Islet of Langerhans (tissue), 1 donor: ENCODE data around the gene GRK2.
"Not testable (repeated sequence)": the region's sequence is repeated elsewhere in the genome, so short reads cannot be mapped to it uniquely, and the experiment has no call there.

ENCODE experiments used
- FAIRE-seq: peaks from one replicate; lab custom pipeline; 2011; peaks lifted over from hg19 to GRCh38; lab: Jason Lieb, UNC

The GRK2 gene

DNA sequence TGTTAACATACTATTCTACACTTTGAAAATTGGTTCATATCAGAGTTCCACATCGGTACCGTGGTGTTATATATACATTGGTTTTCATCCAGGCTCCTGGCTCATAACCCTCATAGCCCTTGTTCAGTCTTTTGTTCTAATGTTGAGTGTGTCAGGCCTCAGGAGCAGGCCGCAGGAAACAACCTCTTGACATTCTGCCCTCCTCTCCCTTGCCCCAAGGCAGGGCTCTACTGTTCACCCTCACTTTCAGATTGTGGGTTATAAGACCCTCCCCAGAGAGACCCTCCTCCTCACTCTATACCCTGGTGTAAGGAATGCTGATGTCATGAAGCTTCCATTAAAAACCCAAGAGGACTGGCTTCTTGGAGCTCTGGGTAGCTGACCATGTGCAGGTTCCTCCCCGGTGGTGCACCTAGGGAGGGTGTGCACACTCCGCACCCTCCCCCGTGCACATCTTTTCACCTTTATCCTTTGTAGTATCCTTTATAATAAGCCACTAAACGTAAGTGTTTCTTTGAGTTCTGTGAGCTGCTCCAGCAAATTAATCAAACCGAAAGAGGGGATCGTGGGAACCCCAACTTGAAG is 49.1 kb downstream of the GRK2 start:
- no peak for FAIRE-seq

- FAIRE-seq: no peak
Measured at GRCh38 chr11:67316882-67317204, 50.6 kb downstream of the GRK2 start.

- FAIRE-seq: no peak
Measured at GRCh38 chr11:67317205-67317887, 51.1 kb downstream of the GRK2 start.

DNA sequence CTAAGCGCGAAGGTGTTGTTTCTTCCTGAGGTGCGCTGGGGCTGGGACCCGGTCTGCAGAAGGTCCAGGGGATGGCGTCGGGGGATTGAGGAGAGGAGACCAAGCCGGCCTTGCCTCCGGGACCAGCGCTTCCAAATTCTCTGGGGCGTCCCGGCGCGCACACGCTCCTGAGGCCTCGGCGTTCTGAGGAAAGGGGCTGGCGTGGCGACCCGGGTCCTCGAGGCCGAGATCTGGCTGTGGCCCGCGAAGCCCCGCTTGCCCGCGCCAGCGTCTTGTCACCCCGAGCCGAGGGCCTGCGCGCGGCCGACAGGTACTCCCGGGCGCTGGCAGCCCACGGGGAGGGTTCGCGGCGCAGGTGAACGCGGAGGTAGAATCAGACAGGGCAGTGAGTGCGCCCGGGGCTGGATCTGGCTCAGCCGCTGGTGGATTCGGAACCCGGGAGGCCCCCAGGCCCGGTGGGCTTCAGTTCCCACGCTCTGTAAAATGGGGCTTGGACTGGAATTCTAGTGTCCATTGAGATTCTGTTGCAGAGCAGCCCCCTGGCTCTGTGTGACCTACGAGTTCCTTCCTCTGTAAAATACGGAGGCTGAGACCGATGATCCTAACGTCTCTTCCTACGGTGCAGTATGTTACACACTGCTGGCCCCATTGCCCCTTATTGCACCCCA is 51.7 kb downstream of the GRK2 start:
- no peak for FAIRE-seq

DNA sequence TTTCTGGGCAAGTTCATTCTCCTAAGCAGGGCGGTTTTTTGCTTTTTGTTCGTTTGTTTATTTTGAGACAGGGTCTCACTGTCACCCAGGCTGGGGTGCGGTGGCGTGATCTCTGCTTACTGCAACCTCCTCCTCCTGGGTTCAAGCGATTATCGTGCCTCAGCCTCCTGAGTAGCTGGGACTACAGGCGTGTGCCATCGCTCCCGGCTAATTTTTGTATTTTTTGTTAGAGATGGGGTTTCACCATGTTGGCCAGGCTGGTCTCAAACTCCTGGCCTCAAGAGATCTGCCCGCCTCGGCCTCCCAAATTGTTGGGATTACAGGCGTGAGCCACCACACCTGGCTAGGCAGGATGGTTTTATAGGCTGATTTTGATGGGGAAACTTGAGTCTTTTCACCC is 52.6 kb downstream of the GRK2 start:
- not testable (repeated sequence) for FAIRE-seq

DNA sequence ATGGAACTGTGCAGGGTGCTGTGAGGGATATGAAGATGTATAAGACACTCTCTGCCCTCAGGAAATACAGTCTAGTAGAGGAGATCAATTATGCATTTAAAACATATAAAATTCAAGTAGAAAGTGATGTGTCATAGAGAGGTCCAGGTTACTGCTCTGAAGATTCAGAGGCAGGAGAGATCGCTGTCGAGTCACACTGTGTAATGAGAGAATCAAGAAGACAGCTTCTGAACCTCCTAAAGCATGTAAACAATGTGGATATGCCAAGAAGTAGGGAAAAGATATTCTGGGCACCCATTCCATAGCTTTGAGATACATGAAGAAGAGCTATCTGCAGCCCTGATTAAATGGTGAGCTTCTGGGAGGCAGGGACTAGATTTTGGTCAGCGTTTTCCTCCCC is 53.7 kb downstream of the GRK2 start:
- no peak for FAIRE-seq

GRCh38 chr11:67320691-67321090 is 54.4 kb downstream of the GRK2 start:
- FAIRE-seq: no peak

- FAIRE-seq: no peak
Measured at GRCh38 chr11:67321313-67321871, 55.1 kb downstream of the GRK2 start.

GRCh38 chr11:67322049-67322448 is 55.8 kb downstream of the GRK2 start:
- no peak for FAIRE-seq

DNA sequence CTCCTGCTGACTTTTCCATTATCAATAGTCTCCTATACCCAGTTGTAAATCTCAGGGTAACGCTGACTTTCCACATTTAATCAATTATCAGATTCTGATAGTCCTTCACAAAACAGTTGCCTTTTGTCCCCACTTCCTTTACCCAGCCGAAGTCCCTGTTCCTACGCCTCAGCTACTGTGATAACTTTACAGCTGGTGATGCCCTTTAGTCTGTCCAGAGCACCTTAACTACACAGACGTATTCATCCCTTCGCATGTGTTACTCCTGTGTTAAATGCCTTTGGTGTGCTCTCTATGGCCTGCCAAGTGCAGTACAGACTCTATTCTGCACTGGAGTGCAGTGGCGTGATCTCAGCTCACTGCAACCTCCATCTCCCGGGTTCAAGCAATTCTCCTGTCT is 57.3 kb downstream of the GRK2 start:
- no peak for FAIRE-seq

DNA sequence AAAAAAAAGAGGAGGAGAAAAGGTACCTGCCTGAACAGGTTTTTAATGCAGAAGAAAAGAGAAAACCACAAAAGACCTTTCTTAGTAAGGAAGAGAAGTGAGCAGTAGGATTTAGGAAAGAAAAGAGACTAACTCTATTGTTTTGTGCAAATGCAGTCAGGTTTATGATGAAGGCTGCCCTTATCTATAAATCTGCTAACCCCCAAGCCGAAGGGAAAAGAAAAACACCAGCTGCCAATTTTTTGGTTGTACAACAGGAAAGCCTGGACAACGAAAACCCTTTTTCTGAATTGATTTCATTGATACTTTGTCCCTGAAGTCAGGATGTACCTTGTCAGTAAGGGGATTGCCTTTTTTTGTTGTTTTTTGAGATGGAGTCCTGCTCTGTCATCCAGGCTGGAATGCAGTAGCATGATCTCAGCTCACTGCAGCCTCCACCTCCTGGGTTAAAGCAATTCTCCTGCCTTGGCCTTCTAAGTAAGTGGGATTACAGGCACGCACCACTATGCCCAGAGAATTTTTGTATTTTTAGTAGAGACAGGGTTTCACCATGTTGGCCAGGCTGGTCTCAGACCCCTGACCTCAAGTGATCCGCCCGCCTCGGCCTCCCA is 65.9 kb downstream of the GRK2 start:
- FAIRE-seq: no peak
